ENCODE data around the gene TCF4.

TCF4 gene

GRCh38 chr18:55337138-55337537 lies 250.9 kb downstream of the TCF4 start:
- Histone ChIP-seq H3K9ac (ENCODE audit: low read depth in 1 of 2, low read length in 2 of 2) (no peak overlapping the region), H3K36me3 (ENCODE audit: control insufficient read depth in 1 of 2, insufficient read depth in 2 of 2, low read length in 2 of 2) (no peaks in the 10 kb centered on the region), H3K4me1 (ENCODE audit: control insufficient read depth in 1 of 2, insufficient read depth in 2 of 2, low read length in 2 of 2) (no peaks in the 10 kb centered on the region), H3K4me3 (ENCODE audit: low read depth in 1 of 2, low read length in 2 of 2) (no peak overlapping the region), H3K9me3 (ENCODE audit: control insufficient read depth in 1 of 2, low read length in 2 of 2) (no peaks in the 10 kb centered on the region), H3K27ac (ENCODE audit: low read depth, low read length) (no peak overlapping the region), H3K27me3 (ENCODE audit: control insufficient read depth in 1 of 2, insufficient read depth in 2 of 2, low read length in 2 of 2) (no peaks in the 10 kb centered on the region)

- H3K27me3 ChIP-seq (ENCODE audit: control insufficient read depth in 1 of 2, insufficient read depth in 2 of 2, low read length in 2 of 2) = no peaks in the 10 kb centered on the region
- no peaks in the 10 kb centered on the region for H3K36me3 ChIP-seq (ENCODE audit: control insufficient read depth in 1 of 2, insufficient read depth in 2 of 2, low read length in 2 of 2)
- H3K9me3 ChIP-seq (ENCODE audit: control insufficient read depth in 1 of 2, low read length in 2 of 2) = no peaks in the 10 kb centered on the region
- H3K4me3 ChIP-seq (ENCODE audit: low read depth in 1 of 2, low read length in 2 of 2) = no peak overlapping the region
- no peak overlapping the region for H3K9ac ChIP-seq (ENCODE audit: low read depth in 1 of 2, low read length in 2 of 2)
- H3K4me1 ChIP-seq (ENCODE audit: control insufficient read depth in 1 of 2, insufficient read depth in 2 of 2, low read length in 2 of 2) = no peaks in the 10 kb centered on the region
- no peak overlapping the region for H3K27ac ChIP-seq (ENCODE audit: low read depth, low read length)
Measured at GRCh38 chr18:55336438-55337100, 251.4 kb downstream of the TCF4 start.

GRCh38 chr18:55334875-55335274 lies 253.1 kb downstream of the TCF4 start:
- H3K4me3 ChIP-seq (ENCODE audit: low read depth in 1 of 2, low read length in 2 of 2) = no peak overlapping the region
- H3K9me3 ChIP-seq (ENCODE audit: control insufficient read depth in 1 of 2, low read length in 2 of 2) = no peaks in the 10 kb centered on the region
- H3K9ac ChIP-seq (ENCODE audit: low read depth in 1 of 2, low read length in 2 of 2) = no peak overlapping the region
- H3K27me3 ChIP-seq (ENCODE audit: control insufficient read depth in 1 of 2, insufficient read depth in 2 of 2, low read length in 2 of 2) = no peaks in the 10 kb centered on the region
- H3K27ac ChIP-seq (ENCODE audit: low read depth, low read length) = no peak overlapping the region
- no peaks in the 10 kb centered on the region for H3K36me3 ChIP-seq (ENCODE audit: control insufficient read depth in 1 of 2, insufficient read depth in 2 of 2, low read length in 2 of 2)
- no peaks in the 10 kb centered on the region for H3K4me1 ChIP-seq (ENCODE audit: control insufficient read depth in 1 of 2, insufficient read depth in 2 of 2, low read length in 2 of 2)

- Histone ChIP-seq H3K4me3 (ENCODE audit: low read depth in 1 of 2, low read length in 2 of 2) (no peak overlapping the region), H3K27ac (ENCODE audit: low read depth, low read length) (no peak overlapping the region), H3K9ac (ENCODE audit: low read depth in 1 of 2, low read length in 2 of 2) (no peak overlapping the region), H3K9me3 (ENCODE audit: control insufficient read depth in 1 of 2, low read length in 2 of 2) (no peaks in the 10 kb centered on the region), H3K4me1 (ENCODE audit: control insufficient read depth in 1 of 2, insufficient read depth in 2 of 2, low read length in 2 of 2) (no peaks in the 10 kb centered on the region), H3K27me3 (ENCODE audit: control insufficient read depth in 1 of 2, insufficient read depth in 2 of 2, low read length in 2 of 2) (no peaks in the 10 kb centered on the region), H3K36me3 (ENCODE audit: control insufficient read depth in 1 of 2, insufficient read depth in 2 of 2, low read length in 2 of 2) (no peaks in the 10 kb centered on the region)
Measured at GRCh38 chr18:55331301-55331700, 256.7 kb downstream of the TCF4 start.

- no peak overlapping the region for H3K9ac ChIP-seq (ENCODE audit: low read depth in 1 of 2, low read length in 2 of 2)
- no peaks in the 10 kb centered on the region for H3K4me1 ChIP-seq (ENCODE audit: control insufficient read depth in 1 of 2, insufficient read depth in 2 of 2, low read length in 2 of 2)
- peaks cover 0 to 3% of the 10 kb centered on the region in 2 donors for H3K27me3 ChIP-seq (ENCODE audit: control insufficient read depth in 1 of 2, insufficient read depth in 2 of 2, low read length in 2 of 2)
- H3K36me3 ChIP-seq (ENCODE audit: control insufficient read depth in 1 of 2, insufficient read depth in 2 of 2, low read length in 2 of 2) = no peaks in the 10 kb centered on the region
- no peaks in the 10 kb centered on the region for H3K9me3 ChIP-seq (ENCODE audit: control insufficient read depth in 1 of 2, low read length in 2 of 2)
- no peak overlapping the region for H3K4me3 ChIP-seq (ENCODE audit: low read depth in 1 of 2, low read length in 2 of 2)
- H3K27ac ChIP-seq (ENCODE audit: low read depth, low read length) = no peak overlapping the region
Measured at GRCh38 chr18:55328301-55328700, 259.7 kb downstream of the TCF4 start.

- H3K9me3 ChIP-seq (ENCODE audit: control insufficient read depth in 1 of 2, low read length in 2 of 2) = no peaks in the 10 kb centered on the region
Measured at GRCh38 chr18:55327454-55327853, 260.5 kb downstream of the TCF4 start.

GRCh38 chr18:55326134-55326533 lies 261.9 kb downstream of the TCF4 start:
- no peaks in the 10 kb centered on the region for H3K9me3 ChIP-seq (ENCODE audit: control insufficient read depth in 1 of 2, low read length in 2 of 2)
- no peak overlapping the region for H3K27ac ChIP-seq (ENCODE audit: low read depth, low read length)
- no peak overlapping the region for H3K4me3 ChIP-seq (ENCODE audit: low read depth in 1 of 2, low read length in 2 of 2)
- no peaks in the 10 kb centered on the region for H3K36me3 ChIP-seq (ENCODE audit: control insufficient read depth in 1 of 2, insufficient read depth in 2 of 2, low read length in 2 of 2)
- H3K27me3 ChIP-seq (ENCODE audit: control insufficient read depth in 1 of 2, insufficient read depth in 2 of 2, low read length in 2 of 2) = peaks cover 0 to 6% of the 10 kb centered on the region in 2 donors
- H3K9ac ChIP-seq (ENCODE audit: low read depth in 1 of 2, low read length in 2 of 2) = no peak overlapping the region
- peaks cover 0 to 3% of the 10 kb centered on the region in 2 donors for H3K4me1 ChIP-seq (ENCODE audit: control insufficient read depth in 1 of 2, insufficient read depth in 2 of 2, low read length in 2 of 2)

More at GRCh38 chr18:55327454-55327853, 260.5 kb downstream of the TCF4 start:
- Histone ChIP-seq H3K36me3 (ENCODE audit: control insufficient read depth in 1 of 2, insufficient read depth in 2 of 2, low read length in 2 of 2) (no peaks in the 10 kb centered on the region), H3K4me1 (ENCODE audit: control insufficient read depth in 1 of 2, insufficient read depth in 2 of 2, low read length in 2 of 2) (peaks cover 0 to 3% of the 10 kb centered on the region in 2 donors), H3K9ac (ENCODE audit: low read depth in 1 of 2, low read length in 2 of 2) (no peak overlapping the region), H3K27me3 (ENCODE audit: control insufficient read depth in 1 of 2, insufficient read depth in 2 of 2, low read length in 2 of 2) (peaks cover 0 to 6% of the 10 kb centered on the region in 2 donors), H3K27ac (ENCODE audit: low read depth, low read length) (no peak overlapping the region), H3K4me3 (ENCODE audit: low read depth in 1 of 2, low read length in 2 of 2) (no peak overlapping the region)

GRCh38 chr18:55324166-55324565 lies 263.8 kb downstream of the TCF4 start:
- H3K9ac ChIP-seq (ENCODE audit: low read depth in 1 of 2, low read length in 2 of 2) = no peak overlapping the region
- H3K9me3 ChIP-seq (ENCODE audit: control insufficient read depth in 1 of 2, low read length in 2 of 2) = no peaks in the 10 kb centered on the region
- H3K27ac ChIP-seq (ENCODE audit: low read depth, low read length) = no peak overlapping the region
- H3K4me1 ChIP-seq (ENCODE audit: control insufficient read depth in 1 of 2, insufficient read depth in 2 of 2, low read length in 2 of 2) = peaks cover 0 to 3% of the 10 kb centered on the region in 2 donors
- no peaks in the 10 kb centered on the region for H3K36me3 ChIP-seq (ENCODE audit: control insufficient read depth in 1 of 2, insufficient read depth in 2 of 2, low read length in 2 of 2)
- peaks cover 0 to 6% of the 10 kb centered on the region in 2 donors for H3K27me3 ChIP-seq (ENCODE audit: control insufficient read depth in 1 of 2, insufficient read depth in 2 of 2, low read length in 2 of 2)
- no peak overlapping the region for H3K4me3 ChIP-seq (ENCODE audit: low read depth in 1 of 2, low read length in 2 of 2)

- Histone ChIP-seq H3K4me1 (ENCODE audit: control insufficient read depth in 1 of 2, insufficient read depth in 2 of 2, low read length in 2 of 2) (peaks cover 0 to 3% of the 10 kb centered on the region in 2 donors), H3K4me3 (ENCODE audit: low read depth in 1 of 2, low read length in 2 of 2) (peak overlapping the region; percentile 26 to 73), H3K9me3 (ENCODE audit: control insufficient read depth in 1 of 2, low read length in 2 of 2) (no peaks in the 10 kb centered on the region), H3K27ac (ENCODE audit: low read depth, low read length) (no peak overlapping the region), H3K36me3 (ENCODE audit: control insufficient read depth in 1 of 2, insufficient read depth in 2 of 2, low read length in 2 of 2) (no peaks in the 10 kb centered on the region), H3K27me3 (ENCODE audit: control insufficient read depth in 1 of 2, insufficient read depth in 2 of 2, low read length in 2 of 2) (peaks cover 0 to 6% of the 10 kb centered on the region in 2 donors), H3K9ac (ENCODE audit: low read depth in 1 of 2, low read length in 2 of 2) (no peak overlapping the region)
Measured at GRCh38 chr18:55323051-55323994, 264.7 kb downstream of the TCF4 start.

- Histone ChIP-seq H3K27ac (ENCODE audit: low read depth, low read length) (peak overlapping the region; percentile 68), H3K4me1 (ENCODE audit: control insufficient read depth in 1 of 2, insufficient read depth in 2 of 2, low read length in 2 of 2) (peaks cover 0 to 3% of the 10 kb centered on the region in 2 donors), H3K36me3 (ENCODE audit: control insufficient read depth in 1 of 2, insufficient read depth in 2 of 2, low read length in 2 of 2) (no peaks in the 10 kb centered on the region), H3K9ac (ENCODE audit: low read depth in 1 of 2, low read length in 2 of 2) (peak overlapping the region; percentile 1 to 53), H3K4me3 (ENCODE audit: low read depth in 1 of 2, low read length in 2 of 2) (peak overlapping the region; percentile 61 to 73), H3K27me3 (ENCODE audit: control insufficient read depth in 1 of 2, insufficient read depth in 2 of 2, low read length in 2 of 2) (peaks cover 0 to 6% of the 10 kb centered on the region in 2 donors), H3K9me3 (ENCODE audit: control insufficient read depth in 1 of 2, low read length in 2 of 2) (no peaks in the 10 kb centered on the region)
Measured at GRCh38 chr18:55322178-55322735, 265.7 kb downstream of the TCF4 start.

Data from duodenal mucosa (tissue), 2 donors.